WTC11 (cell line): Measurements from ENCODE around the gene WDR7. TPM values are rescaled to one million over a fixed set of nuclear protein-coding genes. Genes with fewer than 3 reads are reported as not detected.

ENCODE experiments used
- ATAC-seq: fragments of 200-7000 bp; cut with Tn5 transposase; 2 replicates; pipeline ENCODE4 v1.10.0; 2021; ENCODE audit warnings: mild to moderate bottlenecking, moderate library complexity
- CTCF ChIA-PET: fragments of 300-600 bp; sonication (Branson Sonifier 250); formaldehyde crosslinking; loops from one replicate; lab custom pipeline; 2021; ENCODE audit warnings: antibody characterized with exemption; lab: Charles Lee
- POLR2A ChIA-PET: fragments of 350-600 bp; sonication (Branson Sonifier 250); formaldehyde crosslinking; loops from one replicate; lab custom pipeline; 2021; ENCODE audit warnings: antibody characterized with exemption; lab: Charles Lee
- DNase-seq: peaks from one replicate; pipeline ENCODE4 v3.0.0; 2021; ENCODE audit warnings: low spot score
- H3K27ac Mint-ChIP-seq: 2 replicates; pipeline ENCODE4 v1.8.0; 2021; ENCODE audit warnings: mixed read lengths
- H3K27me3 Mint-ChIP-seq: 2 replicates; pipeline ENCODE4 v1.8.0; 2021; ENCODE audit warnings: low read depth, mild to moderate bottlenecking, moderate library complexity, mixed read lengths
- H3K36me3 Mint-ChIP-seq: 2 replicates; pipeline ENCODE4 v1.8.0; 2021; ENCODE audit warnings: mixed read lengths
- H3K4me1 Mint-ChIP-seq: 2 replicates; pipeline ENCODE4 v1.8.0; 2022; ENCODE audit warnings: mixed read lengths
- H3K4me3 Mint-ChIP-seq: 2 replicates; pipeline ENCODE4 v1.8.0; 2021; ENCODE audit warnings: mild to moderate bottlenecking, moderate library complexity, mixed read lengths
- H3K9me3 Mint-ChIP-seq: 2 replicates; pipeline ENCODE4 v1.8.0; 2021; ENCODE audit warnings: mixed read lengths
- ARID4B ChIP-seq: sonication (generic); formaldehyde crosslinking; IDR thresholded peaks from 2 replicates; pipeline ENCODE4 v1.8.0; 2023; ENCODE audit warnings: missing genetic modification reagents, mild to moderate bottlenecking, borderline replicate concordance
- ATF1 ChIP-seq: sonication (generic); formaldehyde crosslinking; IDR thresholded peaks from 2 replicates; pipeline ENCODE4 v1.8.1; 2023; ENCODE audit warnings: mild to moderate bottlenecking, moderate library complexity, missing genetic modification reagents
- ATF2 ChIP-seq: sonication (generic); formaldehyde crosslinking; IDR thresholded peaks from 2 replicates; pipeline ENCODE4 v1.8.1; 2022; ENCODE audit warnings: low read depth, missing genetic modification reagents, borderline replicate concordance
- ATF6 ChIP-seq: sonication (generic); formaldehyde crosslinking; IDR thresholded peaks from 2 replicates; pipeline ENCODE4 v1.8.1; 2023; ENCODE audit warnings: mild to moderate bottlenecking, missing genetic modification reagents
- CTCF ChIP-seq: fragments of 200-600 bp; IDR thresholded peaks from 2 replicates; pipeline ENCODE4 v1.8.0; 2022; ENCODE audit warnings: antibody characterized with exemption
- E2F4 ChIP-seq: sonication (generic); formaldehyde crosslinking; IDR thresholded peaks from 2 replicates; pipeline ENCODE4 v1.8.1; 2022; ENCODE audit warnings: low read depth, mild to moderate bottlenecking, moderate library complexity, missing genetic modification reagents, borderline replicate concordance
- ERG ChIP-seq: fragments of 250-450 bp; sonication (Bioruptor Pico); IDR thresholded peaks from 2 replicates; pipeline ENCODE4 v1.8.0; 2021; ENCODE audit warnings: mild to moderate bottlenecking
- GABPB1 ChIP-seq: sonication (generic); formaldehyde crosslinking; IDR thresholded peaks from 2 replicates; pipeline ENCODE4 v1.8.1; 2023; ENCODE audit warnings: mild to moderate bottlenecking, missing genetic modification reagents
- GRHL2 ChIP-seq: fragments of 250-450 bp; sonication (Bioruptor Pico); IDR thresholded peaks from 2 replicates; pipeline ENCODE4 v1.8.0; 2022; ENCODE audit warnings: mild to moderate bottlenecking, moderate library complexity; ENCODE audit not compliant: insufficient replicate concordance, severe bottlenecking
- JAZF1 ChIP-seq: fragments of 250-450 bp; sonication (Bioruptor Pico); IDR thresholded peaks from 2 replicates; pipeline ENCODE4 v1.9.0; 2021; ENCODE audit warnings: moderate library complexity, mild to moderate bottlenecking, inconsistent platforms
- MYBL2 ChIP-seq: sonication (generic); formaldehyde crosslinking; IDR thresholded peaks from 2 replicates; pipeline ENCODE4 v1.8.1; 2023; ENCODE audit warnings: mild to moderate bottlenecking, moderate library complexity, missing genetic modification reagents
- NFATC4 ChIP-seq: fragments of 250-450 bp; sonication (Bioruptor Pico); IDR thresholded peaks from 2 replicates; pipeline ENCODE4 v1.9.0; 2021; ENCODE audit warnings: mild to moderate bottlenecking
- RELA ChIP-seq: sonication (generic); formaldehyde crosslinking; IDR thresholded peaks from 2 replicates; pipeline ENCODE4 v1.8.1; 2022; ENCODE audit warnings: missing genetic modification reagents, mild to moderate bottlenecking, borderline replicate concordance
- TCF7 ChIP-seq: sonication (generic); formaldehyde crosslinking; IDR thresholded peaks from 2 replicates; pipeline ENCODE4 v1.8.0; 2022; ENCODE audit warnings: mild to moderate bottlenecking, low read depth, missing genetic modification reagents, moderate library complexity
- TEAD1 ChIP-seq: sonication (generic); formaldehyde crosslinking; IDR thresholded peaks from 2 replicates; pipeline ENCODE4 v1.8.0; 2022; ENCODE audit warnings: mild to moderate bottlenecking, missing genetic modification reagents
- ZBTB43 ChIP-seq: sonication (generic); formaldehyde crosslinking; IDR thresholded peaks from 2 replicates; pipeline ENCODE4 v1.8.1; 2023; ENCODE audit warnings: mild to moderate bottlenecking, missing genetic modification reagents
- ZNF281 ChIP-seq: sonication (generic); formaldehyde crosslinking; IDR thresholded peaks from 2 replicates; pipeline ENCODE4 v1.8.0; 2023; ENCODE audit warnings: mild to moderate bottlenecking, missing genetic modification reagents
- ZNF416 ChIP-seq: fragments of 250-450 bp; sonication (Bioruptor Pico); IDR thresholded peaks from 2 replicates; pipeline ENCODE4 v1.9.0; 2021; ENCODE audit warnings: mild to moderate bottlenecking, inconsistent platforms
- ZNF423 ChIP-seq: fragments of 250-450 bp; sonication (Bioruptor Pico); IDR thresholded peaks from 2 replicates; pipeline ENCODE4 v2.1.2; 2022; ENCODE audit warnings: mild to moderate bottlenecking, moderate library complexity
- total RNA-seq: library from RNA; stranded (reverse); gene quantifications from 3 replicates; pipeline ENCODE4 v1.2.3, GENCODE V29; 2021

WDR7 gene
- total RNA-seq, 1 experiment from 2014 or later: 12.2 TPM

- CTCF ChIA-PET: interaction anchor here (0.8 kb wide), 1 partner anchor 11 kb away, joined by 3 read pairs; no protein-coding TSS in a partner anchor
- DNase-seq (no peak), ATAC-seq (no peak)
- Mint-ChIP-seq H3K9me3 (no peaks in the 10 kb centered on the region), H3K27ac (no peak overlapping the region), H3K4me1 (peaks cover 29% of the 10 kb centered on the region), H3K36me3 (no peaks in the 10 kb centered on the region), H3K4me3 (no peak overlapping the region), H3K27me3 (no peaks in the 10 kb centered on the region)
- POLR2A ChIA-PET: no interaction called here
- TF ChIP-seq GRHL2 (CRISPR knock-in tag) (no peak), ZNF423 (CRISPR knock-in tag) (no peak), TCF7 (CRISPR knock-in tag) (no peak), JAZF1 (CRISPR knock-in tag) (no peak), CTCF (no peak), NFATC4 (CRISPR knock-in tag) (no peak), ZNF281 (CRISPR knock-in tag) (no peak), GABPB1 (CRISPR knock-in tag) (no peak), RELA (CRISPR knock-in tag) (no peak), MYBL2 (CRISPR knock-in tag) (no peak), ARID4B (CRISPR knock-in tag) (no peak), ZBTB43 (CRISPR knock-in tag) (no peak), ERG (CRISPR knock-in tag) (no peak), ATF2 (no peak), ATF6 (CRISPR knock-in tag) (no peak), ZNF416 (no peak), TEAD1 (CRISPR knock-in tag) (no peak), ATF1 (no peak), E2F4 (CRISPR knock-in tag) (no peak)
Measured at GRCh38 chr18:57018845-57019244, 367.7 kb downstream of the WDR7 start.
